ENCODE measurements around the gene PEMT.

- TF ChIP-seq, protein P1, sequence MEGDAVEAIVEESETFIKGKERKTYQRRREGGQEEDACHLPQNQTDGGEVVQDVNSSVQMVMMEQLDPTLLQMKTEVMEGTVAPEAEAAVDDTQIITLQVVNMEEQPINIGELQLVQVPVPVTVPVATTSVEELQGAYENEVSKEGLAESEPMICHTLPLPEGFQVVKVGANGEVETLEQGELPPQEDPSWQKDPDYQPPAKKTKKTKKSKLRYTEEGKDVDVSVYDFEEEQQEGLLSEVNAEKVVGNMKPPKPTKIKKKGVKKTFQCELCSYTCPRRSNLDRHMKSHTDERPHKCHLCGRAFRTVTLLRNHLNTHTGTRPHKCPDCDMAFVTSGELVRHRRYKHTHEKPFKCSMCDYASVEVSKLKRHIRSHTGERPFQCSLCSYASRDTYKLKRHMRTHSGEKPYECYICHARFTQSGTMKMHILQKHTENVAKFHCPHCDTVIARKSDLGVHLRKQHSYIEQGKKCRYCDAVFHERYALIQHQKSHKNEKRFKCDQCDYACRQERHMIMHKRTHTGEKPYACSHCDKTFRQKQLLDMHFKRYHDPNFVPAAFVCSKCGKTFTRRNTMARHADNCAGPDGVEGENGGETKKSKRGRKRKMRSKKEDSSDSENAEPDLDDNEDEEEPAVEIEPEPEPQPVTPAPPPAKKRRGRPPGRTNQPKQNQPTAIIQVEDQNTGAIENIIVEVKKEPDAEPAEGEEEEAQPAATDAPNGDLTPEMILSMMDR (IDR thresholded peaks at IDR 0.05): no peak
- no peak for TF ChIP-seq EZH2 (IDR thresholded peaks at IDR 0.05; ENCODE audit: borderline replicate concordance, insufficient read depth, low read depth, low read length, poor library complexity, severe bottlenecking)
These were observed 106.1 kb downstream of the PEMT start for GRCh38 chr17:17485420-17485819.
